HCT116 (cell line): ENCODE results near the gene ANKRD36C.
"Not testable (repeated sequence)": the region's sequence is repeated elsewhere in the genome, so short reads cannot be mapped to it uniquely, and the experiment has no call there.

Experiments
- EZH2phosphoT487 ChIP-seq: fragments of 200-600 bp; IDR thresholded peaks from 2 replicates; pipeline ENCODE4 v1.6.1; 2018; ENCODE audit warnings: antibody characterized with exemption, borderline replicate concordance
- POLR2A ChIP-seq: IDR thresholded peaks from 2 replicates; pipeline ENCODE4 v1.7.0; 2011; ENCODE audit warnings: borderline replicate concordance; ENCODE audit not compliant: insufficient read depth, insufficient read length; ENCODE audit errors: extremely low read depth
- POLR2AphosphoS5 ChIP-seq: IDR thresholded peaks from 2 replicates; pipeline ENCODE4 v1.6.1; 2011; ENCODE audit warnings: mild to moderate bottlenecking, low read depth, low read length, moderate library complexity
- ZNF274 ChIP-seq: fragments of 200-500 bp; sonication (Bioruptor generic); IDR thresholded peaks from 2 replicates; pipeline ENCODE4 v1.6.1; 2014; ENCODE audit warnings: mild to moderate bottlenecking, low read depth, low read length, inconsistent platforms
- TF ChIP-seq, protein P1 (sequence below), 3 experiments: fragments of 200-600 bp in 1 of 3; sonication (generic) in 1 of 3; IDR thresholded peaks in 2 of 3; conservative IDR thresholded peaks in 1 of 3; 2 replicates each; pipeline ENCODE4 v1.5.1; 2012 to 2017; ENCODE audit warnings: low read depth in 2 of 3, low read length in 2 of 3, antibody characterized with exemption in 1 of 3, borderline replicate concordance in 1 of 3, control low read depth in 1 of 3, mild to moderate bottlenecking in 1 of 3, mixed read lengths in 1 of 3, mixed run types in 1 of 3, moderate library complexity in 1 of 3; ENCODE audit not compliant: insufficient read depth in 1 of 3

- TF ChIP-seq, protein P1, sequence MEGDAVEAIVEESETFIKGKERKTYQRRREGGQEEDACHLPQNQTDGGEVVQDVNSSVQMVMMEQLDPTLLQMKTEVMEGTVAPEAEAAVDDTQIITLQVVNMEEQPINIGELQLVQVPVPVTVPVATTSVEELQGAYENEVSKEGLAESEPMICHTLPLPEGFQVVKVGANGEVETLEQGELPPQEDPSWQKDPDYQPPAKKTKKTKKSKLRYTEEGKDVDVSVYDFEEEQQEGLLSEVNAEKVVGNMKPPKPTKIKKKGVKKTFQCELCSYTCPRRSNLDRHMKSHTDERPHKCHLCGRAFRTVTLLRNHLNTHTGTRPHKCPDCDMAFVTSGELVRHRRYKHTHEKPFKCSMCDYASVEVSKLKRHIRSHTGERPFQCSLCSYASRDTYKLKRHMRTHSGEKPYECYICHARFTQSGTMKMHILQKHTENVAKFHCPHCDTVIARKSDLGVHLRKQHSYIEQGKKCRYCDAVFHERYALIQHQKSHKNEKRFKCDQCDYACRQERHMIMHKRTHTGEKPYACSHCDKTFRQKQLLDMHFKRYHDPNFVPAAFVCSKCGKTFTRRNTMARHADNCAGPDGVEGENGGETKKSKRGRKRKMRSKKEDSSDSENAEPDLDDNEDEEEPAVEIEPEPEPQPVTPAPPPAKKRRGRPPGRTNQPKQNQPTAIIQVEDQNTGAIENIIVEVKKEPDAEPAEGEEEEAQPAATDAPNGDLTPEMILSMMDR (IDR thresholded peaks at IDR 0.05 in 2 of 3, conservative IDR thresholded peaks at IDR 0.05 in 1 of 3; ENCODE audit: borderline replicate concordance in 1 of 3, insufficient read depth in 1 of 3, low read depth in 2 of 3, low read length in 2 of 3) = not testable (repeated sequence)
- not testable (repeated sequence) for TF ChIP-seq POLR2A, EZH2phosphoT487, POLR2AphosphoS5, ZNF274
Observed at GRCh38 chr2:95813311-95813710, 178.3 kb downstream of the ANKRD36C start.
